SK-N-SH treated with all-trans-retinoic acid at 6 μM for 48 hours (cell line): ENCODE measurements around the gene VAT1L.

Source experiments
- ATAC-seq: fragments of 200-7000 bp; cut with Tn5 transposase; 3 replicates; pipeline ENCODE4 v1.9.1; 2020; ENCODE audit warnings: mild to moderate bottlenecking, moderate library complexity
- ARNTL ChIP-seq: fragments of 450-650 bp; formaldehyde crosslinking; IDR thresholded peaks from 2 replicates; pipeline ENCODE4 v1.5.0; 2020; ENCODE audit warnings: low read depth, mild to moderate bottlenecking, moderate library complexity, borderline replicate concordance
- BACH2 ChIP-seq: fragments of 250-450 bp; sonication (Bioruptor Pico); IDR thresholded peaks from 2 replicates; pipeline ENCODE4 v1.9.0; 2021; ENCODE audit warnings: mild to moderate bottlenecking, borderline replicate concordance
- CREB5 ChIP-seq: fragments of 250-450 bp; sonication (Bioruptor Pico); IDR thresholded peaks from 2 replicates; pipeline ENCODE4 v1.5.1; 2020; ENCODE audit warnings: low read depth, mild to moderate bottlenecking, moderate library complexity
- CSDC2 ChIP-seq: fragments of 250-450 bp; sonication (Bioruptor Pico); IDR thresholded peaks from 2 replicates; pipeline ENCODE4 v1.5.0; 2020; ENCODE audit warnings: mild to moderate bottlenecking, moderate library complexity
- CSRNP3 ChIP-seq: fragments of 250-450 bp; sonication (Bioruptor Pico); IDR thresholded peaks from 2 replicates; pipeline ENCODE4 v1.5.1; 2021; ENCODE audit warnings: mild to moderate bottlenecking, moderate library complexity
- ESRRG ChIP-seq: fragments of 250-450 bp; sonication (Bioruptor Pico); IDR thresholded peaks from 2 replicates; pipeline ENCODE4 v1.6.1; 2021; ENCODE audit warnings: mild to moderate bottlenecking
- GLIS3 ChIP-seq: fragments of 250-450 bp; sonication (Bioruptor Pico); IDR thresholded peaks from 2 replicates; pipeline ENCODE4 v1.5.0; 2020; ENCODE audit warnings: mild to moderate bottlenecking, moderate library complexity
- ISL1 ChIP-seq: fragments of 250-450 bp; sonication (Bioruptor Pico); IDR thresholded peaks from 2 replicates; pipeline ENCODE4 v2.1.2; 2022; ENCODE audit warnings: mild to moderate bottlenecking, moderate library complexity
- OSR1 ChIP-seq: fragments of 250-450 bp; sonication (Bioruptor Pico); IDR thresholded peaks from 2 replicates; pipeline ENCODE4 v1.8.0; 2022; ENCODE audit warnings: moderate library complexity, mild to moderate bottlenecking, inconsistent platforms
- PATZ1 ChIP-seq: fragments of 250-450 bp; sonication (Bioruptor Pico); IDR thresholded peaks from 2 replicates; pipeline ENCODE4 v1.8.0; 2020; ENCODE audit warnings: mild to moderate bottlenecking, moderate library complexity, borderline replicate concordance
- POU6F1 ChIP-seq: fragments of 250-450 bp; sonication (Bioruptor Pico); IDR thresholded peaks from 2 replicates; pipeline ENCODE4 v1.8.0; 2021; ENCODE audit warnings: low read depth, mild to moderate bottlenecking, moderate library complexity, borderline replicate concordance
- PPARA ChIP-seq: fragments of 250-450 bp; sonication (Bioruptor Pico); IDR thresholded peaks from 2 replicates; pipeline ENCODE4 v1.5.0; 2020; ENCODE audit warnings: mild to moderate bottlenecking, borderline replicate concordance
- RARB ChIP-seq: fragments of 250-450 bp; sonication (Bioruptor Pico); IDR thresholded peaks from 2 replicates; pipeline ENCODE4 v1.8.0; 2021; ENCODE audit warnings: mild to moderate bottlenecking, moderate library complexity
- SNAI2 ChIP-seq: fragments of 250-450 bp; sonication (Bioruptor Pico); IDR thresholded peaks from 2 replicates; pipeline ENCODE4 v1.5.0; 2020; ENCODE audit warnings: mild to moderate bottlenecking, moderate library complexity
- TCF4 ChIP-seq: fragments of 250-450 bp; sonication (Bioruptor Pico); IDR thresholded peaks from 2 replicates; pipeline ENCODE4 v1.8.0; 2021; ENCODE audit warnings: mild to moderate bottlenecking, moderate library complexity, borderline replicate concordance
- TOX ChIP-seq: fragments of 250-450 bp; sonication (Bioruptor Pico); IDR thresholded peaks from 2 replicates; pipeline ENCODE4 v1.8.0; 2021; ENCODE audit warnings: mild to moderate bottlenecking, moderate library complexity, borderline replicate concordance
- TSHZ2 ChIP-seq: fragments of 250-450 bp; sonication (Bioruptor Pico); IDR thresholded peaks from 2 replicates; pipeline ENCODE4 v1.5.0; 2020; ENCODE audit warnings: mild to moderate bottlenecking, moderate library complexity
- ZC3H10 ChIP-seq: fragments of 250-450 bp; sonication (Bioruptor Pico); IDR thresholded peaks from 2 replicates; pipeline ENCODE4 v1.5.1; 2021; ENCODE audit warnings: mild to moderate bottlenecking, moderate library complexity
- ZFP3 ChIP-seq: fragments of 250-450 bp; sonication (Bioruptor Pico); IDR thresholded peaks from 2 replicates; pipeline ENCODE4 v1.5.0; 2020; ENCODE audit warnings: mild to moderate bottlenecking, moderate library complexity
- ZFP30 ChIP-seq: fragments of 450-650 bp; formaldehyde crosslinking; IDR thresholded peaks from 2 replicates; pipeline ENCODE4 v1.5.0; 2022; ENCODE audit warnings: mild to moderate bottlenecking, moderate library complexity
- ZNF565 ChIP-seq: fragments of 450-650 bp; formaldehyde crosslinking; conservative IDR thresholded peaks from 2 replicates; pipeline ENCODE4 v1.5.0; 2020; ENCODE audit warnings: low read depth, mild to moderate bottlenecking, moderate library complexity
- ZNF70 ChIP-seq: fragments of 450-650 bp; formaldehyde crosslinking; IDR thresholded peaks from 2 replicates; pipeline ENCODE4 v1.5.0; 2020; ENCODE audit warnings: mild to moderate bottlenecking, moderate library complexity
- ZNF8 ChIP-seq: fragments of 450-650 bp; formaldehyde crosslinking; IDR thresholded peaks from 2 replicates; pipeline ENCODE4 v1.5.0; 2020; ENCODE audit warnings: mild to moderate bottlenecking, moderate library complexity

VAT1L gene

GRCh38 chr16:77929004-77929403 is 140.6 kb downstream of the VAT1L start:
- no peak for ATAC-seq
- TF ChIP-seq ZFP3 (no peak), CREB5 (CRISPR knock-in tag) (no peak), TSHZ2 (CRISPR knock-in tag) (no peak), TOX (CRISPR knock-in tag) (no peak), ISL1 (CRISPR knock-in tag) (no peak), PPARA (CRISPR knock-in tag) (no peak), GLIS3 (CRISPR knock-in tag) (no peak), PATZ1 (CRISPR knock-in tag) (no peak), POU6F1 (no peak), ZNF70 (CRISPR knock-in tag) (no peak), CSDC2 (CRISPR knock-in tag) (no peak), CSRNP3 (no peak), ZNF565 (CRISPR knock-in tag) (no peak), ZC3H10 (CRISPR knock-in tag) (no peak), SNAI2 (CRISPR knock-in tag) (no peak), ARNTL (CRISPR knock-in tag) (no peak), ESRRG (CRISPR knock-in tag) (no peak), RARB (no peak), ZFP30 (CRISPR knock-in tag) (no peak), OSR1 (CRISPR knock-in tag) (no peak)
- TF ChIP-seq, all 23 proteins: peak for 0

- no peak for ATAC-seq
- TF ChIP-seq ZNF70 (CRISPR knock-in tag) (no peak), ZFP3 (no peak), ISL1 (CRISPR knock-in tag) (no peak), TCF4 (CRISPR knock-in tag) (no peak), ARNTL (CRISPR knock-in tag) (no peak), TSHZ2 (CRISPR knock-in tag) (no peak), PATZ1 (CRISPR knock-in tag) (no peak), CSDC2 (CRISPR knock-in tag) (no peak), BACH2 (CRISPR knock-in tag) (no peak), ZFP30 (CRISPR knock-in tag) (no peak), POU6F1 (no peak), ZNF8 (no peak), ESRRG (CRISPR knock-in tag) (no peak)
These were observed 142.7 kb downstream of the VAT1L start for GRCh38 chr16:77931058-77931457.
